Hepatocyte (in vitro differentiated cells): ENCODE results near the gene TMEM115. TPM values are rescaled to one million over a fixed set of nuclear protein-coding genes. Genes with fewer than 3 reads are reported as not detected.
A peak's percentile ranks its signal among the peaks of the same experiment; 100 is the strongest.

Source experiments
- DNase-seq: peaks from one replicate; pipeline ENCODE4 v3.0.0-alpha.2; 2016; ENCODE audit warnings: low spot score
- H2AFZ ChIP-seq: fragments of 200-600 bp; sonication (generic); 2 replicates; pipeline ENCODE4 v1.6.0; 2016; ENCODE audit warnings: antibody characterized with exemption, mild to moderate bottlenecking
- H3K27ac ChIP-seq: fragments of 200-600 bp; sonication (generic); 2 replicates; pipeline ENCODE4 v1.5.1; 2016; ENCODE audit warnings: mild to moderate bottlenecking
- H3K27me3 ChIP-seq: fragments of 200-600 bp; sonication (generic); 2 replicates; pipeline ENCODE4 v1.6.1; 2016
- H3K36me3 ChIP-seq: fragments of 200-600 bp; sonication (generic); replicated peaks from 2 replicates; pipeline ENCODE4 v1.5.1; 2016; ENCODE audit warnings: low read depth; ENCODE audit not compliant: insufficient read depth
- H3K4me1 ChIP-seq: fragments of 200-600 bp; sonication (generic); 2 replicates; pipeline ENCODE4 v1.5.1; 2016; ENCODE audit warnings: mild to moderate bottlenecking, moderate library complexity; ENCODE audit not compliant: insufficient read depth
- H3K4me2 ChIP-seq: fragments of 200-600 bp; sonication (generic); 2 replicates; pipeline ENCODE4 v1.6.0; 2016
- H3K4me3 ChIP-seq: fragments of 200-600 bp; sonication (generic); 2 replicates; pipeline ENCODE4 v1.5.1; 2016; ENCODE audit warnings: mild to moderate bottlenecking
- H3K79me2 ChIP-seq: fragments of 200-600 bp; sonication (generic); 2 replicates; pipeline ENCODE4 v1.6.0; 2017; ENCODE audit warnings: mild to moderate bottlenecking
- H3K9me2 ChIP-seq: fragments of 200-600 bp; sonication (generic); replicated peaks from 2 replicates; pipeline ENCODE4 v1.6.0; 2017; ENCODE audit warnings: mild to moderate bottlenecking; ENCODE audit not compliant: insufficient read depth
- H3K9me3 ChIP-seq: fragments of 200-600 bp; sonication (generic); 2 replicates; pipeline ENCODE4 v1.5.1; 2016; ENCODE audit warnings: low read depth, mild to moderate bottlenecking
- H4K20me1 ChIP-seq: fragments of 200-600 bp; sonication (generic); 2 replicates; pipeline ENCODE4 v1.6.0; 2016; ENCODE audit warnings: mild to moderate bottlenecking; ENCODE audit not compliant: insufficient read depth, poor library complexity, severe bottlenecking
- CTCF ChIP-seq: fragments of 200-600 bp; sonication (generic); IDR thresholded peaks from 2 replicates; pipeline ENCODE4 v1.5.1; 2016; ENCODE audit warnings: antibody characterized with exemption, mild to moderate bottlenecking; ENCODE audit not compliant: poor library complexity
- EZH2 ChIP-seq: fragments of 200-600 bp; sonication (generic); IDR thresholded peaks from 2 replicates; pipeline ENCODE4 v1.6.1; 2016; ENCODE audit warnings: antibody characterized with exemption, mild to moderate bottlenecking, borderline replicate concordance
- EZH2phosphoT487 ChIP-seq: fragments of 200-600 bp; sonication (generic); IDR thresholded peaks from one replicate; pipeline ENCODE4 v1.6.1; 2018; ENCODE audit warnings: antibody characterized with exemption, mild to moderate bottlenecking, low read depth, moderate library complexity; ENCODE audit not compliant: unreplicated experiment, severe bottlenecking
- WGBS: methylation state at CpG from one replicate; pipeline ENCODE4 v1.1.6; 2016; ENCODE audit warnings: low lambda C conversion rate; ENCODE audit errors: missing lambda C conversion rate; 5-methylcytosine and 5-hydroxymethylcytosine counted together
- polyA plus RNA-seq: library from polyadenylated mRNA; unstranded; fragments of >200 nt; fragmentation: Nextera tagmentation; extraction: Ambion mirVana; gene quantifications from 2 replicates; pipeline ENCODE4 v1.2.1, GENCODE V29; 2016
- total RNA-seq: library from RNA; depleted of rRNA; stranded (reverse); fragments of >200 nt; gene quantifications from 2 replicates; pipeline ENCODE4 v1.2.3, GENCODE V29; 2014

The TMEM115 gene
- total and polyA plus RNA-seq, 2 experiments from 2014 or later: 49.3 to 69.9 TPM

- H2AFZ ChIP-seq: no peak overlapping the region
These were observed 888 bp downstream of the TMEM115 start for GRCh38 chr3:50358355-50358910.

GRCh38 chr3:50357481-50357880, 1.8 kb downstream of the TMEM115 start:
- no peak for DNase-seq
- no peaks in the 10 kb centered on the region for H3K9me2 ChIP-seq
- TF ChIP-seq EZH2 (no peak), EZH2phosphoT487 (no peak), CTCF (no peak)
- H4K20me1 ChIP-seq: peaks cover 38% of the 10 kb centered on the region
- no peaks in the 10 kb centered on the region for H3K36me3 ChIP-seq
- H2AFZ ChIP-seq: no peak overlapping the region
- H3K27me3 ChIP-seq: no peaks in the 10 kb centered on the region
- H3K27ac ChIP-seq: peak overlapping the region; percentile 16
- H3K4me1 ChIP-seq: peaks cover 27% of the 10 kb centered on the region
- H3K4me2 ChIP-seq: peak overlapping the region; percentile 99
- WGBS: 76% methylated on average over 1 of the region's 1 CpG
- no peaks in the 10 kb centered on the region for H3K9me3 ChIP-seq
- H3K4me3 ChIP-seq: peak overlapping the region; percentile 74
- peaks cover 43% of the 10 kb centered on the region for H3K79me2 ChIP-seq

More at GRCh38 chr3:50358355-50358910, 888 bp downstream of the TMEM115 start:
- Histone ChIP-seq H3K4me3 (peak overlapping the region; percentile 74), H3K9me2 (no peaks in the 10 kb centered on the region), H3K27me3 (no peaks in the 10 kb centered on the region), H3K4me2 (peak overlapping the region; percentile 99), H3K9me3 (no peaks in the 10 kb centered on the region), H3K4me1 (peaks cover 27% of the 10 kb centered on the region), H4K20me1 (peaks cover 38% of the 10 kb centered on the region), H3K27ac (peak overlapping the region; percentile 82), H3K79me2 (peaks cover 43% of the 10 kb centered on the region), H3K36me3 (no peaks in the 10 kb centered on the region)
- DNase-seq: no peak
- TF ChIP-seq EZH2 (no peak), CTCF (no peak), EZH2phosphoT487 (no peak)
- WGBS: 84% methylated on average over 24 of the region's 24 CpGs

GRCh38 chr3:50356553-50356952, 2.8 kb downstream of the TMEM115 start:
- Histone ChIP-seq H4K20me1 (peaks cover 38% of the 10 kb centered on the region), H3K36me3 (no peaks in the 10 kb centered on the region), H2AFZ (no peak overlapping the region), H3K4me2 (peak overlapping the region; percentile 99), H3K79me2 (peaks cover 48% of the 10 kb centered on the region), H3K9me2 (no peaks in the 10 kb centered on the region), H3K27ac (no peak overlapping the region), H3K9me3 (no peaks in the 10 kb centered on the region), H3K27me3 (no peaks in the 10 kb centered on the region), H3K4me1 (peaks cover 30% of the 10 kb centered on the region), H3K4me3 (peak overlapping the region; percentile 74)
- TF ChIP-seq CTCF (peak; percentile 1), EZH2 (no peak)
- peak; percentile 51 for DNase-seq
- WGBS: 92% methylated on average over 5 of the region's 5 CpGs
